HepG2 (cell line): Measurements from ENCODE around the gene RPS27A. TPM values are rescaled to one million over a fixed set of nuclear protein-coding genes. Genes with fewer than 3 reads are reported as not detected.

Source experiments
- ASH2L ChIP-seq: fragments of 300-600, 200-600 bp; sonication (generic); IDR thresholded peaks from 2 replicates; pipeline ENCODE4 v1.7.0; 2017; ENCODE audit warnings: low read depth, mild to moderate bottlenecking, moderate library complexity, mixed read lengths, low read length; ENCODE audit not compliant: insufficient read length
- EEA1 ChIP-seq: sonication (generic); formaldehyde crosslinking; IDR thresholded peaks from 2 replicates; pipeline ENCODE4 v1.5.1; 2020; ENCODE audit warnings: mild to moderate bottlenecking, missing genetic modification reagents, borderline replicate concordance
- GZF1 ChIP-seq: sonication (generic); formaldehyde crosslinking; IDR thresholded peaks from 2 replicates; pipeline ENCODE4 v1.5.1; 2020; ENCODE audit warnings: mild to moderate bottlenecking, missing genetic modification reagents
- HCFC1 ChIP-seq: fragments of 150-350 bp; IDR thresholded peaks from 2 replicates; pipeline ENCODE4 v1.6.1; 2014; ENCODE audit warnings: low read depth, low read length
- HIVEP1 ChIP-seq: sonication (generic); formaldehyde crosslinking; IDR thresholded peaks from 2 replicates; pipeline ENCODE4 v1.4.0; 2020; ENCODE audit warnings: mild to moderate bottlenecking, missing genetic modification reagents
- SMC3 ChIP-seq: IDR thresholded peaks from 2 replicates; pipeline ENCODE4 v1.6.1; 2011; ENCODE audit warnings: low read length, improper control_type of control experiment
- TSC22D2 ChIP-seq: sonication (generic); formaldehyde crosslinking; IDR thresholded peaks from 2 replicates; pipeline ENCODE4 v1.5.1; 2020; ENCODE audit warnings: missing genetic modification reagents, mild to moderate bottlenecking, borderline replicate concordance
- ZBTB8A ChIP-seq: sonication (generic); formaldehyde crosslinking; IDR thresholded peaks from 2 replicates; pipeline ENCODE4 v1.4.0; 2020; ENCODE audit warnings: mild to moderate bottlenecking, low read depth, missing genetic modification reagents, borderline replicate concordance
- ZNF282 ChIP-seq: fragments of 450-650 bp; IDR thresholded peaks from 2 replicates; pipeline ENCODE4 v1.6.1; 2018; ENCODE audit not compliant: partially characterized antibody
- ZNF510 ChIP-seq: sonication (generic); formaldehyde crosslinking; IDR thresholded peaks from 2 replicates; pipeline ENCODE4 v1.4.0; 2020; ENCODE audit warnings: low read depth, mild to moderate bottlenecking, missing genetic modification reagents
- ZNF761 ChIP-seq: sonication (generic); formaldehyde crosslinking; conservative IDR thresholded peaks from 2 replicates; pipeline ENCODE4 v1.4.0; 2020; ENCODE audit warnings: mild to moderate bottlenecking, missing genetic modification reagents
- ZSCAN30 ChIP-seq: sonication (generic); formaldehyde crosslinking; IDR thresholded peaks from 2 replicates; pipeline ENCODE4 v1.5.0; 2020; ENCODE audit warnings: mild to moderate bottlenecking, missing genetic modification reagents
- polyA plus RNA-seq, 8 experiments: library from polyadenylated mRNA; depleted of rRNA in 3 of 8; stranded (reverse) in 7 of 8; unstranded in 1 of 8; fragments of >200 nt; fragmentation: Illumina TruSeq in 4 of 8; extraction: Trizol in 4 of 8; gene quantifications; 2 replicates each; pipeline versions ENCODE4 v1.2.1 to v1.2.3, GENCODE V29; 2011 to 2016; ENCODE audit warnings: low read depth in 4 of 8, missing spikeins in 1 of 8, mixed read lengths in 1 of 8; ENCODE audit not compliant: insufficient read depth in 1 of 8
- total RNA-seq, 5 experiments: library from RNA; depleted of rRNA; stranded (reverse); fragments of >200 nt; fragmentation: Illumina TruSeq; extraction: Trizol; gene quantifications; 2 replicates each; pipeline ENCODE4 v1.2.3, GENCODE V29; 2016; ENCODE audit warnings: low read depth in 1 of 5
- TF ChIP-seq, protein P1 (sequence below): sonication (generic); formaldehyde crosslinking; IDR thresholded peaks from 2 replicates; pipeline ENCODE4 v1.4.0; 2020; ENCODE audit warnings: missing genetic modification reagents, mild to moderate bottlenecking, borderline replicate concordance
- TF ChIP-seq, protein P2 (sequence below): sonication (generic); formaldehyde crosslinking; IDR thresholded peaks from 2 replicates; pipeline ENCODE4 v1.5.0; 2020; ENCODE audit warnings: missing genetic modification reagents
- TF ChIP-seq, protein P3 (sequence below): sonication (generic); formaldehyde crosslinking; conservative IDR thresholded peaks from 2 replicates; pipeline ENCODE4 v1.4.0; 2020; ENCODE audit warnings: missing genetic modification reagents
- TF ChIP-seq, protein P4 (sequence below): sonication (generic); formaldehyde crosslinking; conservative IDR thresholded peaks from 2 replicates; pipeline ENCODE4 v1.8.1; 2023; ENCODE audit warnings: missing genetic modification reagents
- TF ChIP-seq, protein P5 (sequence below): sonication (generic); formaldehyde crosslinking; IDR thresholded peaks from 2 replicates; pipeline ENCODE4 v1.5.0; 2020; ENCODE audit warnings: mild to moderate bottlenecking, low read depth, missing genetic modification reagents, borderline replicate concordance

The RPS27A gene
- total and polyA plus RNA-seq, 2 of the 13 experiments (the other 11 are each of a cell fraction or from before 2014, with no cell fraction given), result 2,779 to 3,269 TPM

DNA sequence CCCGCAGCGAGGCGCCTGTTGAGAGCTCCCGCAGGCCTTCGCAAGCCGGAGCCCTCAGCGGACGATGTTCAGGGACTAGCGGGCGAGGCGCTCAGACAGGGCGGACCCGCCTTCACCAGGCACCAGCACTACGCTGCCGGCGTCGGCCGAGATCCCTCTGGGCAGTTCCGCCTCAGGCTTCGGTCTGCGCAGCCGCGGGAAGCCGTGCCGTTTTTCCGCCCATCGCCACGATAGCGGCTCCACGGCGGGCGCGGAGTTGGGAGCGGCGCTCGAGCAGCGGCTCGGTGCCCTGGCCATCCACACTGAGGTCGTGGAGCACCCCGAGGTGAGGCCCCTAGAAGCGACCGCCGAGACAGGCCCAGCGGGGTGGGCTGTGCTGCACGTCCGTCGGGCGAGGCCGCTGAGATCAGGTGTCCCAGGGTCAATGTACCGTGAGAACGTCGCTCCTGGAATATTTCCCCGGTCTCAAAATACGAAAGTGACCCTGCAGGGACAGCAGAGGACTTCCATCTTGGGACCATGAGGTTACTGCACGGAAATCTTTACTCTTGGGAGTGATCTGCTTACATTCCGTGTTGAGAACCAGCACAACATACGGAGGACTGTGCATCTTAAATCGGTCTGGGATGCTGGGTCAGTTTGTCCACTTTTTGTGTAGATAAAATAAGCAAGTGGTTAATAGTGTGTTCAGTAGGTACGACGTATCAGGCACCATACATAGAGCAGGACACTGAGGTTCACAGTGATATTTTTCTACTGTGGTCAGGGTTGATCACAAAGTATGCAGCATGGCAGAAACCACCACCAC, 49.8 kb downstream of the RPS27A start (continued):
- TF ChIP-seq ZNF510, result peak; percentile 93; the same call in 1 of the 2 replicates
- TF ChIP-seq, protein P1, sequence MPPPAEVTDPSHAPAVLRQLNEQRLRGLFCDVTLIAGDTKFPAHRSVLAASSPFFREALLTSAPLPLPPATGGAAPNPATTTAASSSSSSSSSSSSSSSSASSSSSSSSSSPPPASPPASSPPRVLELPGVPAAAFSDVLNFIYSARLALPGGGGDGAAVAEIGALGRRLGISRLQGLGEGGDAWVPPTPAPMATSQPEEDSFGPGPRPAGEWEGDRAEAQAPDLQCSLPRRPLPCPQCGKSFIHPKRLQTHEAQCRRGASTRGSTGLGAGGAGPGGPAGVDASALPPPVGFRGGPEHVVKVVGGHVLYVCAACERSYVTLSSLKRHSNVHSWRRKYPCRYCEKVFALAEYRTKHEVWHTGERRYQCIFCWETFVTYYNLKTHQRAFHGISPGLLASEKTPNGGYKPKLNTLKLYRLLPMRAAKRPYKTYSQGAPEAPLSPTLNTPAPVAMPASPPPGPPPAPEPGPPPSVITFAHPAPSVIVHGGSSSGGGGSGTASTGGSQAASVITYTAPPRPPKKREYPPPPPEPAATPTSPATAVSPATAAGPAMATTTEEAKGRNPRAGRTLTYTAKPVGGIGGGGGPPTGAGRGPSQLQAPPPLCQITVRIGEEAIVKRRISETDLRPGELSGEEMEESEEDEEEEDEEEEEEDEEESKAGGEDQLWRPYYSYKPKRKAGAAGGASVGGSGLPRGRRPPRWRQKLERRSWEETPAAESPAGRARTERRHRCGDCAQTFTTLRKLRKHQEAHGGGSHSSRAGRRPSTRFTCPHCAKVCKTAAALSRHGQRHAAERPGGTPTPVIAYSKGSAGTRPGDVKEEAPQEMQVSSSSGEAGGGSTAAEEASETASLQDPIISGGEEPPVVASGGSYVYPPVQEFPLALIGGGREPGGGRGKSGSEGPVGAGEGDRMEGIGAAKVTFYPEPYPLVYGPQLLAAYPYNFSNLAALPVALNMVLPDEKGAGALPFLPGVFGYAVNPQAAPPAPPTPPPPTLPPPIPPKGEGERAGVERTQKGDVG (CRISPR knock-in tag), result peak; percentile 91; the same call in 1 of the 2 replicates
- TF ChIP-seq HIVEP1 (CRISPR knock-in tag), result peak; percentile 90; the same call in 1 of the 2 replicates
- peak; percentile 98 for TF ChIP-seq ASH2L
- TF ChIP-seq, protein P2, sequence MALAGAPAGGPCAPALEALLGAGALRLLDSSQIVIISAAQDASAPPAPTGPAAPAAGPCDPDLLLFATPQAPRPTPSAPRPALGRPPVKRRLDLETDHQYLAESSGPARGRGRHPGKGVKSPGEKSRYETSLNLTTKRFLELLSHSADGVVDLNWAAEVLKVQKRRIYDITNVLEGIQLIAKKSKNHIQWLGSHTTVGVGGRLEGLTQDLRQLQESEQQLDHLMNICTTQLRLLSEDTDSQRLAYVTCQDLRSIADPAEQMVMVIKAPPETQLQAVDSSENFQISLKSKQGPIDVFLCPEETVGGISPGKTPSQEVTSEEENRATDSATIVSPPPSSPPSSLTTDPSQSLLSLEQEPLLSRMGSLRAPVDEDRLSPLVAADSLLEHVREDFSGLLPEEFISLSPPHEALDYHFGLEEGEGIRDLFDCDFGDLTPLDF (CRISPR knock-in tag), result peak; percentile 70; the same call in 1 of the 2 replicates
- TF ChIP-seq ZBTB8A (CRISPR knock-in tag), result 0 out of 2 replicates have a peak, but pooled peaks have one; percentile 81
- peak; percentile 81; the same call in 1 of the 2 replicates for TF ChIP-seq GZF1
- 0 out of 2 replicates have a peak, but pooled peaks have one; percentile 9 for TF ChIP-seq HCFC1
- TF ChIP-seq, protein P3, sequence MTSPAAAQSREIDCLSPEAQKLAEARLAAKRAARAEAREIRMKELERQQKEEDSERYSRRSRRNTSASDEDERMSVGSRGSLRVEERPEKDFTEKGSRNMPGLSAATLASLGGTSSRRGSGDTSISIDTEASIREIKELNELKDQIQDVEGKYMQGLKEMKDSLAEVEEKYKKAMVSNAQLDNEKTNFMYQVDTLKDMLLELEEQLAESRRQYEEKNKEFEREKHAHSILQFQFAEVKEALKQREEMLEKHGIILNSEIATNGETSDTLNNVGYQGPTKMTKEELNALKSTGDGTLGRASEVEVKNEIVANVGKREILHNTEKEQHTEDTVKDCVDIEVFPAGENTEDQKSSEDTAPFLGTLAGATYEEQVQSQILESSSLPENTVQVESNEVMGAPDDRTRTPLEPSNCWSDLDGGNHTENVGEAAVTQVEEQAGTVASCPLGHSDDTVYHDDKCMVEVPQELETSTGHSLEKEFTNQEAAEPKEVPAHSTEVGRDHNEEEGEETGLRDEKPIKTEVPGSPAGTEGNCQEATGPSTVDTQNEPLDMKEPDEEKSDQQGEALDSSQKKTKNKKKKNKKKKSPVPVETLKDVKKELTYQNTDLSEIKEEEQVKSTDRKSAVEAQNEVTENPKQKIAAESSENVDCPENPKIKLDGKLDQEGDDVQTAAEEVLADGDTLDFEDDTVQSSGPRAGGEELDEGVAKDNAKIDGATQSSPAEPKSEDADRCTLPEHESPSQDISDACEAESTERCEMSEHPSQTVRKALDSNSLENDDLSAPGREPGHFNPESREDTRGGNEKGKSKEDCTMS (CRISPR knock-in tag), result no peak
- no peak for TF ChIP-seq SMC3
- TF ChIP-seq, protein P4, sequence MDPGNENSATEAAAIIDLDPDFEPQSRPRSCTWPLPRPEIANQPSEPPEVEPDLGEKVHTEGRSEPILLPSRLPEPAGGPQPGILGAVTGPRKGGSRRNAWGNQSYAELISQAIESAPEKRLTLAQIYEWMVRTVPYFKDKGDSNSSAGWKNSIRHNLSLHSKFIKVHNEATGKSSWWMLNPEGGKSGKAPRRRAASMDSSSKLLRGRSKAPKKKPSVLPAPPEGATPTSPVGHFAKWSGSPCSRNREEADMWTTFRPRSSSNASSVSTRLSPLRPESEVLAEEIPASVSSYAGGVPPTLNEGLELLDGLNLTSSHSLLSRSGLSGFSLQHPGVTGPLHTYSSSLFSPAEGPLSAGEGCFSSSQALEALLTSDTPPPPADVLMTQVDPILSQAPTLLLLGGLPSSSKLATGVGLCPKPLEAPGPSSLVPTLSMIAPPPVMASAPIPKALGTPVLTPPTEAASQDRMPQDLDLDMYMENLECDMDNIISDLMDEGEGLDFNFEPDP, result 0 out of 2 replicates have a peak, but pooled peaks have one; percentile 97
- peak; percentile 97; the same call in 1 of the 2 replicates for TF ChIP-seq TSC22D2
- peak; percentile 91; the same call in 1 of the 2 replicates for TF ChIP-seq ZNF761
- TF ChIP-seq, protein P5, sequence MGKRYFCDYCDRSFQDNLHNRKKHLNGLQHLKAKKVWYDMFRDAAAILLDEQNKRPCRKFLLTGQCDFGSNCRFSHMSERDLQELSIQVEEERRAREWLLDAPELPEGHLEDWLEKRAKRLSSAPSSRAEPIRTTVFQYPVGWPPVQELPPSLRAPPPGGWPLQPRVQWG (CRISPR knock-in tag), result no peak
- no peak for TF ChIP-seq ZNF282
- no peak for TF ChIP-seq ZSCAN30
- peak; percentile 98 for TF ChIP-seq EEA1 (CRISPR knock-in tag)
